Keratinocyte (primary cell): Measurements from ENCODE around the gene SEMA4D. TPM values are rescaled to one million over a fixed set of nuclear protein-coding genes. Genes with fewer than 3 reads are reported as not detected.

ENCODE experiments used
- DNase-seq: peaks from one replicate; pipeline ENCODE4 v3.0.0-alpha.2; 2011; ENCODE audit warnings: low read depth, missing footprints, low spot score
- FAIRE-seq: peaks from 2 replicates; lab custom pipeline; 2011; peaks lifted over from hg19 to GRCh38; lab: Jason Lieb, UNC
- H2AFZ ChIP-seq: 2 replicates; pipeline ENCODE4 v1.6.0; 2012; ENCODE audit warnings: low read length, control low read depth, inconsistent platforms; ENCODE audit not compliant: control insufficient read depth
- H3K27ac ChIP-seq: 2 replicates; pipeline ENCODE4 v1.5.1; 2011; ENCODE audit warnings: low read length; ENCODE audit not compliant: control insufficient read depth, insufficient read depth
- H3K27me3 ChIP-seq: 3 replicates; pipeline ENCODE4 v1.6.0; 2011; ENCODE audit warnings: low read length; ENCODE audit not compliant: control insufficient read depth, insufficient read depth; ENCODE audit errors: extremely low read depth
- H3K36me3 ChIP-seq, 2 experiments: 2 replicates in 1 of 2; 3 replicates in 1 of 2; pipeline ENCODE4 v1.5.1; 2011; ENCODE audit warnings: low read length in 2 of 2, mild to moderate bottlenecking in 1 of 2; ENCODE audit not compliant: control insufficient read depth in 2 of 2, insufficient read depth in 2 of 2; ENCODE audit errors: extremely low read depth in 1 of 2
- H3K4me1 ChIP-seq: 3 replicates; pipeline ENCODE4 v1.5.1; 2011; ENCODE audit warnings: low read length; ENCODE audit not compliant: control insufficient read depth, insufficient read depth; ENCODE audit errors: extremely low read depth
- H3K4me2 ChIP-seq: 3 replicates; pipeline ENCODE4 v1.6.0; 2011; ENCODE audit warnings: low read depth, low read length; ENCODE audit not compliant: control insufficient read depth, insufficient read depth; ENCODE audit errors: extremely low read depth
- H3K4me3 ChIP-seq, 3 experiments: fragments of 200-600 bp in 1 of 3; sonication (generic) in 1 of 3; 2 replicates in 2 of 3; 3 replicates in 1 of 3; pipeline ENCODE4 v1.5.1; 2011 to 2016; ENCODE audit warnings: low read length in 3 of 3, mild to moderate bottlenecking in 3 of 3, control low read depth in 2 of 3, inconsistent platforms in 1 of 3, low read depth in 1 of 3, mixed read lengths in 1 of 3, mixed run types in 1 of 3, moderate library complexity in 1 of 3; ENCODE audit not compliant: control insufficient read depth in 2 of 3, insufficient read depth in 2 of 3; ENCODE audit errors: extremely low read depth in 1 of 3
- H3K79me2 ChIP-seq: 2 replicates; pipeline ENCODE4 v1.6.0; 2012; ENCODE audit warnings: low read length; ENCODE audit not compliant: control insufficient read depth, insufficient read depth
- H3K9ac ChIP-seq: 3 replicates; pipeline ENCODE4 v1.6.0; 2011; ENCODE audit warnings: low read length; ENCODE audit not compliant: control insufficient read depth, insufficient read depth; ENCODE audit errors: extremely low read depth
- H3K9me1 ChIP-seq: 3 replicates; pipeline ENCODE4 v1.6.0; 2011; ENCODE audit warnings: low read length; ENCODE audit not compliant: control insufficient read depth, insufficient read depth; ENCODE audit errors: extremely low read depth
- H3K9me3 ChIP-seq: 2 replicates; pipeline ENCODE4 v1.5.1; 2012; ENCODE audit warnings: low read depth, low read length; ENCODE audit not compliant: control insufficient read depth
- H4K20me1 ChIP-seq: 3 replicates; pipeline ENCODE4 v1.6.0; 2011; ENCODE audit warnings: low read length; ENCODE audit not compliant: control insufficient read depth, insufficient read depth; ENCODE audit errors: extremely low read depth
- EZH2 ChIP-seq: IDR thresholded peaks from one replicate; pipeline ENCODE4 v1.6.1; 2012; ENCODE audit warnings: inconsistent platforms, mild to moderate bottlenecking, low read length, moderate library complexity
- dilution Hi-C: fragments of 300-500 bp; cut with MboI; formaldehyde crosslinking; loops from one replicate; pipeline ENCODE4 v1.7.0; 2020; ENCODE audit warnings: low sequenced_read_pairs; ENCODE audit not compliant: extremely low pct_ligation_motif_present
- polyA plus RNA-seq, 5 experiments: library from polyadenylated mRNA; depleted of rRNA in 3 of 5; stranded (reverse) in 3 of 5; stranded (forward) in 1 of 5; unstranded in 1 of 5; fragments of >200 nt; gene quantifications; 1 replicate in 1 of 5; 2 replicates in 3 of 5; 3 replicates in 1 of 5; pipeline versions ENCODE4 v1.2.1 to v1.2.3, GENCODE V29; 2011 to 2012; ENCODE audit warnings: missing spikeins in 2 of 5, low read depth in 1 of 5, low replicate concordance in 1 of 5
- TF ChIP-seq, protein P1 (sequence below), 3 experiments: IDR thresholded peaks in 1 of 3; conservative IDR thresholded peaks in 1 of 3; optimal IDR thresholded peaks in 1 of 3; 2 replicates in 2 of 3; 3 replicates in 1 of 3; pipeline versions ENCODE3 to v1.5.1; 2011; ENCODE audit warnings: low read length in 3 of 3, mild to moderate bottlenecking in 3 of 3, moderate library complexity in 2 of 3, control low read depth in 1 of 3, inconsistent platforms in 1 of 3; ENCODE audit not compliant: insufficient read depth in 2 of 3; ENCODE audit errors: extremely low read depth in 1 of 3

Gene SEMA4D
- polyA plus RNA-seq, 1 donor (not counting 4 experiments of a cell fraction or from before 2014, with no cell fraction given): 0.43 TPM

DNA sequence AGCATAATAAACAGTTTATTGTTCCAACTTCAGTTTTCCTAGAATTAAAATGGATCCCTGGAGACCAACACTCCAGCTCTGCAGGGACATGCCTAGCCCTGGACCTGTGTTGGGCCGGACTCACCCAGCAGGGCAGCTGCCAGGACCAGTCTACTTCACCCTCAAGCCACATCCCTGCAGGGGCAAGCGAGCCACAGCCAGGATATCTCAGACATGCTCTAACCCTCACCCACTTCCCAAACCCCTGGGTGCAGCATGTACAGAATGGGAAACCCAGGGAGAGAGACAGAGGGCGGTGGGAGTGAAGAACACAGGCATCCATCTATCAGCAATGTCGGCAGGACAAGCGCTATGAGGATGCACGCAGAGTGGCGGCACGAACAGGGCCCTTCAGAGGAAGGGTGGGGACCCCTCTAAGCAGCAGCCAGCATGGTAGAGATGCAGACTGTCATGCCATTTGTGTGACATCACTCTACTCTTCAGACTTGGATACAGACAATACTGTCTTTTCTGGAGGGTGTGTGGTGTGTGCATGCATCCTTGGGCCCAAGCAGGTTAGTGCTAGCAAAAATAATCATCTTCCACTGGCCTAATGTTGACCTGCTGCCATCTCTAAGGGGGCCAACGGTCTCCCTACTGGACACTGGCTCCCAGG lies 83.1 kb downstream of the SEMA4D start:
- Histone ChIP-seq H3K79me2 (no peaks in the 10 kb centered on the region), H3K36me3 (no peaks in the 10 kb centered on the region), H3K9me1 (no peaks in the 10 kb centered on the region), H3K4me2 (no peak overlapping the region), H3K27me3 (no peaks in the 10 kb centered on the region), H3K9ac (no peak overlapping the region), H4K20me1 (no peaks in the 10 kb centered on the region), H3K27ac (no peak overlapping the region), H3K4me1 (no peaks in the 10 kb centered on the region), H3K4me3 (no peak overlapping the region), H2AFZ (no peak overlapping the region), H3K9me3 (no peaks in the 10 kb centered on the region)
- FAIRE-seq (no peak), DNase-seq (no peak)
- TF ChIP-seq, protein P1, sequence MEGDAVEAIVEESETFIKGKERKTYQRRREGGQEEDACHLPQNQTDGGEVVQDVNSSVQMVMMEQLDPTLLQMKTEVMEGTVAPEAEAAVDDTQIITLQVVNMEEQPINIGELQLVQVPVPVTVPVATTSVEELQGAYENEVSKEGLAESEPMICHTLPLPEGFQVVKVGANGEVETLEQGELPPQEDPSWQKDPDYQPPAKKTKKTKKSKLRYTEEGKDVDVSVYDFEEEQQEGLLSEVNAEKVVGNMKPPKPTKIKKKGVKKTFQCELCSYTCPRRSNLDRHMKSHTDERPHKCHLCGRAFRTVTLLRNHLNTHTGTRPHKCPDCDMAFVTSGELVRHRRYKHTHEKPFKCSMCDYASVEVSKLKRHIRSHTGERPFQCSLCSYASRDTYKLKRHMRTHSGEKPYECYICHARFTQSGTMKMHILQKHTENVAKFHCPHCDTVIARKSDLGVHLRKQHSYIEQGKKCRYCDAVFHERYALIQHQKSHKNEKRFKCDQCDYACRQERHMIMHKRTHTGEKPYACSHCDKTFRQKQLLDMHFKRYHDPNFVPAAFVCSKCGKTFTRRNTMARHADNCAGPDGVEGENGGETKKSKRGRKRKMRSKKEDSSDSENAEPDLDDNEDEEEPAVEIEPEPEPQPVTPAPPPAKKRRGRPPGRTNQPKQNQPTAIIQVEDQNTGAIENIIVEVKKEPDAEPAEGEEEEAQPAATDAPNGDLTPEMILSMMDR (optimal IDR thresholded peaks at IDR 0.05 in 1 of 3, IDR thresholded peaks at IDR 0.05 in 1 of 3, conservative IDR thresholded peaks at IDR 0.05 in 1 of 3; ENCODE audit: extremely low read depth in 1 of 3, insufficient read depth in 2 of 3, low read length in 3 of 3): no peak
- TF ChIP-seq EZH2: no peak
- dilution Hi-C loops: no loop called here

DNA sequence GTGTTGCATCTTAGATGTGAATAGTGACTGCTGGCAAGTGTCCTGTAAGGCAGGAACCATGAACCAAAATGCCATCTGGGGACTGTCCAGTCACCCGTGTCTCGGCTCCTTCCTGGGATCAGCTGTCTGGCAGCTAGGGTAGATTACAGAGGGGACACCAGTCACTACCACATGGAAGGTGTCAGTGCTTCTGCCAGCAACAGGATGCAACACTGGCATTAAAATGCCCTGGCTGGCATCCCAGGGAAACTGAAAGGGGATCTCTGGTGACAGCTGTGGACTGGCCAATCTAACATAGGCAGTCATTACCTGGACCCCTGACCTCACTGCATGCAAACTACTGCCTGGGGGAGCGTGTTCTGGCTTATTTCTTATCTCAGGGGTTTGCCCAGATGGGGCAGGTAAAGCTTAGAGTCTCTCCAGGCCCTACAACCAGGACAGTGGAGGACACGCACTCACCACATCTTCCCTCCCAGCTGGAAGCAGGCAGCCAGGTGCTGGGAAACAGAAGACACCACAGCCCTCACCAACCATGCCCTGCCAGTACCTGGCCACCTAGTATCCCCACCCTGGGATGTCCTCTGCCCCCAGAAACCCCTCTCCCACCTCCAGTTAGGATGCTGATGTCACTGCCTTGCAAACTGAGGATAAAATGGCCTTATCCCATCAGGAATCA lies 83.8 kb downstream of the SEMA4D start:
- no peaks in the 10 kb centered on the region for H3K79me2 ChIP-seq
- H3K4me2 ChIP-seq: no peak overlapping the region
- no peaks in the 10 kb centered on the region for H4K20me1 ChIP-seq
- no peak overlapping the region for H3K4me3 ChIP-seq
- no peak overlapping the region for H2AFZ ChIP-seq
- no peaks in the 10 kb centered on the region for H3K4me1 ChIP-seq
- H3K9ac ChIP-seq: no peak overlapping the region
- H3K27ac ChIP-seq: no peak overlapping the region
- TF ChIP-seq EZH2: no peak
- TF ChIP-seq, protein P1 (optimal IDR thresholded peaks at IDR 0.05 in 1 of 3, IDR thresholded peaks at IDR 0.05 in 1 of 3, conservative IDR thresholded peaks at IDR 0.05 in 1 of 3; ENCODE audit: extremely low read depth in 1 of 3, insufficient read depth in 2 of 3, low read length in 3 of 3): no peak
- dilution Hi-C loops: no loop called here
- no peaks in the 10 kb centered on the region for H3K36me3 ChIP-seq
- FAIRE-seq (no peak), DNase-seq (no peak)
- H3K9me3 ChIP-seq: no peaks in the 10 kb centered on the region
- H3K27me3 ChIP-seq: no peaks in the 10 kb centered on the region
- no peaks in the 10 kb centered on the region for H3K9me1 ChIP-seq
